Body of pancreas (tissue), 4 donors: Measurements from ENCODE around the gene PRR5L. TPM values are rescaled to one million over a fixed set of nuclear protein-coding genes. Genes with fewer than 3 reads are reported as not detected.

Source experiments
- ATAC-seq: fragments of 150-250 bp; one replicate; pipeline ENCODE4 v1.9.1; 2016
- DNase-seq, 4 donors: peaks; one replicate each; pipeline ENCODE4 v3.0.0-alpha.2; 2019
- H3K27ac ChIP-seq, 4 donors: fragments of 200-600 bp; sonication (generic); 1 replicate in 3 of 4; 2 replicates in 1 of 4; pipeline versions ENCODE4 v1.5.1 to v1.6.1; 2016 to 2019; ENCODE audit warnings: mild to moderate bottlenecking in 1 of 4, mixed read lengths in 1 of 4, moderate library complexity in 1 of 4
- H3K27me3 ChIP-seq, 2 donors: fragments of 200-600 bp; sonication (generic); one replicate each; pipeline ENCODE4 v1.6.0; 2016; ENCODE audit warnings: mild to moderate bottlenecking in 1 of 2
- H3K36me3 ChIP-seq, 2 donors: fragments of 200-600 bp; sonication (generic); replicated peaks in 1 of 2; 2 replicates each; pipeline ENCODE4 v1.5.1; 2016; ENCODE audit warnings: low read depth in 2 of 2; ENCODE audit not compliant: insufficient read depth in 1 of 2
- H3K4me1 ChIP-seq: fragments of 200-600 bp; sonication (generic); one replicate; pipeline ENCODE4 v1.6.0; 2016
- H3K4me3 ChIP-seq, 2 donors: fragments of 200-600 bp; sonication (generic); 1 replicate in 1 of 2; 2 replicates in 1 of 2; pipeline ENCODE4 v1.5.1; 2016 to 2019
- H3K9me3 ChIP-seq, 3 donors: fragments of 200-600 bp; sonication (generic); 1 replicate in 2 of 3; 2 replicates in 1 of 3; pipeline ENCODE4 v1.5.1; 2016
- POLR2A ChIP-seq, 3 donors: fragments of 450-650 bp; IDR thresholded peaks; one replicate each; pipeline ENCODE4 v1.6.1; 2016; ENCODE audit warnings: antibody characterized with exemption in 3 of 3, mild to moderate bottlenecking in 2 of 3
- WGBS, 2 donors: methylation state at CpG; one replicate each; pipeline ENCODE4 v1.1.5; 2017; 5-methylcytosine and 5-hydroxymethylcytosine counted together
- intact Hi-C: fragments of 100-400 bp; cut with DNase I; formaldehyde crosslinking; loops from one replicate; pipeline ENCODE4 v1.15.1; 2023
- total RNA-seq, 2 donors: library from RNA; depleted of rRNA; stranded (reverse); fragments of >200 nt; gene quantifications; one replicate each; pipeline ENCODE4 v1.1.0, GENCODE V29; 2016
- TF ChIP-seq, protein P1 (sequence below), 7 experiments: fragments of 450-650 bp in 4 of 7; fragments of 200-600 bp in 3 of 7; sonication (generic) in 3 of 7; IDR thresholded peaks; one replicate each; pipeline ENCODE4 v1.5.1; 2016 to 2019; ENCODE audit warnings: antibody characterized with exemption in 7 of 7

Gene PRR5L
- total RNA-seq, 2 donors from 2014 or later, result 2.6 to 3.0 TPM

DNA sequence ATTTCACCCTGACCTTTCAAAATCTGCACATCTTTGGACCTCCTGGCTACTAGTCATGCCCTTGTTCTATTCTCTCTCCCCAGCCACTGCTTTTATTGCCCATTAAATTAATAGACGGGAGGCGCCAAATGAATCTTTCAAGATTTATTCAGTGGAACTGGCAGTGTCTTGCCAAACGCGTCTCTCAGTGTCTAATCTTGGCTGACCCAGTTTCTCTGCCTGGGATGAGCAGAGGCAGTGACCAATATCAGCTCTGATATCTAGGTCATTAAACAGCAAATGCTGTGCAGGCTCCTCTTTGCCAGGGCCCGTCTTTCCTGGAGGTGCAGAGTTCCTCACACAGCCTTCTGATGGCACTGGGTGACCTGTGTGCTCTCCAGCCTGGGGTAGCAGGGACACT lies 140.0 kb downstream of the PRR5L start:
- no peak for ATAC-seq
- TF ChIP-seq POLR2A (IDR thresholded peaks at IDR 0.05), result no peak
- TF ChIP-seq, protein P1, sequence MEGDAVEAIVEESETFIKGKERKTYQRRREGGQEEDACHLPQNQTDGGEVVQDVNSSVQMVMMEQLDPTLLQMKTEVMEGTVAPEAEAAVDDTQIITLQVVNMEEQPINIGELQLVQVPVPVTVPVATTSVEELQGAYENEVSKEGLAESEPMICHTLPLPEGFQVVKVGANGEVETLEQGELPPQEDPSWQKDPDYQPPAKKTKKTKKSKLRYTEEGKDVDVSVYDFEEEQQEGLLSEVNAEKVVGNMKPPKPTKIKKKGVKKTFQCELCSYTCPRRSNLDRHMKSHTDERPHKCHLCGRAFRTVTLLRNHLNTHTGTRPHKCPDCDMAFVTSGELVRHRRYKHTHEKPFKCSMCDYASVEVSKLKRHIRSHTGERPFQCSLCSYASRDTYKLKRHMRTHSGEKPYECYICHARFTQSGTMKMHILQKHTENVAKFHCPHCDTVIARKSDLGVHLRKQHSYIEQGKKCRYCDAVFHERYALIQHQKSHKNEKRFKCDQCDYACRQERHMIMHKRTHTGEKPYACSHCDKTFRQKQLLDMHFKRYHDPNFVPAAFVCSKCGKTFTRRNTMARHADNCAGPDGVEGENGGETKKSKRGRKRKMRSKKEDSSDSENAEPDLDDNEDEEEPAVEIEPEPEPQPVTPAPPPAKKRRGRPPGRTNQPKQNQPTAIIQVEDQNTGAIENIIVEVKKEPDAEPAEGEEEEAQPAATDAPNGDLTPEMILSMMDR (IDR thresholded peaks at IDR 0.05), result no peak
- Histone ChIP-seq H3K4me3 (no peak overlapping the region), H3K36me3 (no peaks in the 10 kb centered on the region), H3K4me1 (peaks cover 4% of the 10 kb centered on the region), H3K27ac (no peak overlapping the region), H3K27me3 (no peaks in the 10 kb centered on the region), H3K9me3 (no peaks in the 10 kb centered on the region)
- 71 to 78% methylated on average over 4 to 5 of the region's 5 CpGs for WGBS, 2 donors
- intact Hi-C loops, result no loop called here
- no peak for DNase-seq

DNA sequence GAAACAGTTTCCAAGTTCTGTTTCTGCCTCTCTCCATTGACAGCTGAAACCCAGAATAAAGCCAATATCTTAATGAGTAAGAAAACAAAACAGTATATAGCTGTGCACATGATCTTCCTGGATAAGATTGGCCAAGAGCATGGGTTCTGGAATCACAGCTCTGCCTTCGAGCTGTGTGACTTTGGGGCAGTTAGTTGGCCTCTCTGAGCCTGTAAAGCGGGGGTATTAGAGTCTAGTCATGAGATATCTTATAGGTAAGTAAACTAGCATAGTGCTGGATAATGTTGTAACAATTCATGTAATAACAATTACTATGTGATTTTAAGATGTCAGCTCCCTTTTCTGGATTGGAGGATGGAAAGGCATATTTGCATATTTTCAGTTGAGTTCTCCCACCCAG lies 140.5 kb downstream of the PRR5L start:
- TF ChIP-seq, protein P1 (IDR thresholded peaks at IDR 0.05), result no peak
- TF ChIP-seq POLR2A (IDR thresholded peaks at IDR 0.05), result no peak
- intact Hi-C loops, result no loop called here
- Histone ChIP-seq H3K27me3 (no peaks in the 10 kb centered on the region), H3K4me3 (no peak overlapping the region), H3K4me1 (peaks cover 4% of the 10 kb centered on the region), H3K9me3 (no peaks in the 10 kb centered on the region), H3K36me3 (no peaks in the 10 kb centered on the region), H3K27ac (no peak overlapping the region)
- WGBS, 2 donors, result 83 to 96% methylated on average over 2 of the region's 2 CpGs
- DNase-seq (no peak), ATAC-seq (no peak)

DNA sequence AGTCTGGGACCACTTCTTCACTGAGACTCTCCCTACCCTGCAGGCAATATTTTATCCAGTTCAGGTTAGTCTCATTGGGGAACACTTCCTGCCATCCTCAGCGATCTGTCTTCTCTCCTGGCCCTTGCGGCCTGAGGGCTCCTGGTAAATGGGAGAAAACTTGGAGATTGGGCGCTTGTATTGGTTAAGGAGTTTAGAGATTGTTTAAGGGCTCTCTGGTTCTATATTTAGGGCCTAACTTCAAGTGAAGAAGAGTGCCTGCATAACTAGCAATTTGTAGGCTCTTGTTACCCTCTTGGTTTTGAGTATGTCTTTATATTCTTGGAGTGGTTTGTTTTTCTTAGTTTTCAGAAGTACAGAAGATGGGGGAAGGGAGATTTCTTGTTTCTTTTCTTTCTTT lies 141.3 kb downstream of the PRR5L start:
- 92 to 97% methylated on average over 3 of the region's 3 CpGs for WGBS, 2 donors
- H3K27me3 ChIP-seq, result no peaks in the 10 kb centered on the region
- no peaks in the 10 kb centered on the region for H3K9me3 ChIP-seq
- ATAC-seq, result no peak
- peaks cover 4% of the 10 kb centered on the region for H3K4me1 ChIP-seq
- H3K27ac ChIP-seq, result no peak overlapping the region
- no peak for DNase-seq
- no peaks in the 10 kb centered on the region for H3K36me3 ChIP-seq
- TF ChIP-seq POLR2A (IDR thresholded peaks at IDR 0.05), result no peak
- TF ChIP-seq, protein P1 (IDR thresholded peaks at IDR 0.05), result no peak
- no peak overlapping the region for H3K4me3 ChIP-seq
- intact Hi-C loops, result no loop called here

DNA sequence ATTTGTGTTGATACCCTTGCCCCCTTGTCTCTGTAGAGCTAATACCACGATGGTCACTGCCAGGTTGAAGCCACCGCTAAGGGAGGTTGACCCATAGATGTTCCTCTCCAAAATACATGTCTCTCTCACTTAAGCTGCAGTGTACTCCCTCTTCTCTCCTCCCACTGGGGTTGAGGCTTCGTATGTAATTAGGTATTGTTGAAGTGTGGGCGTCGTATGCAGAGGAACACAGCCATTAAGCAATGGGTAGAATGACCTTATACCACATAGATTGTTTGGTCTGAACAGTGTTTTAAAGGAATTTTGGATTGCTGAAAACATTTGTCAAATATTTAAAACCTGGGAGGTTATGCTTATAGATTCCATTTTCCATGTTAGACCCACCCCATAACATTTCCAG lies 142.0 kb downstream of the PRR5L start:
- no peaks in the 10 kb centered on the region for H3K27me3 ChIP-seq
- ATAC-seq (no peak), DNase-seq (no peak)
- peaks cover 4% of the 10 kb centered on the region for H3K4me1 ChIP-seq
- WGBS, 2 donors, result 85 to 90% methylated on average over 5 of the region's 5 CpGs
- intact Hi-C loops, result no loop called here
- no peak overlapping the region for H3K4me3 ChIP-seq
- no peaks in the 10 kb centered on the region for H3K36me3 ChIP-seq
- TF ChIP-seq, protein P1 (IDR thresholded peaks at IDR 0.05), result no peak
- no peak for TF ChIP-seq POLR2A (IDR thresholded peaks at IDR 0.05)
- no peak overlapping the region for H3K27ac ChIP-seq
- no peaks in the 10 kb centered on the region for H3K9me3 ChIP-seq

DNA sequence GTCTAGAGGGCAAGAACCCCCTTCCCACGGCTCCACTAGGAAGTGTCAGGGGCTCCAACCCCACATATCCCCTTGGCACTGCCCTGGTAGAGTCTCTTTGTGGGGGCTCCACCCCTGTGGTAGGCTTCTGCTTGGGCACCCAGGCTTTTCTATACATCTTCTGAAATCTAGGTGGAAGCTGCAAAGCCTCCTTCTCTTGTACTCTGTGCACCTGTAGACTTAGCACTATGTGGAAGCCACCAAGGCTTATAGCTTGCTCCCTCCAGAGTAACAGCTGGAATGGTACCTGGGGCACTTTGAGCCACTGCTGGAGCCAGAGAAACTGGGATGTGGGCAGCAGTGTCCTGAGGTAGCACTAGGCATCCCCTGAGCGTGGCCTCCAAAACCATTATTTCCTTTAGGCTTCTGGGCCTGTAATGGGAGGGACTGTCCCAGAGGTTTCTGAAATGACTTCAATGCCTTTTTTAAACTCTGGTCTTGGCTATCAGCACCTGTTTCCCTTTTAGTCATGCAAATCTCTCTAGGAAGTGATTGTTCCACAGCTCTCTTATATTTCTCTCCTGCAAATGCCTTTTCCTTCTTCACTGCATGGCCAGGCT lies 145.6 kb downstream of the PRR5L start:
- H3K4me3 ChIP-seq, result no peak overlapping the region
- ATAC-seq (no peak), DNase-seq (no peak)
- WGBS, 2 donors, result 74 to 100% methylated on average over 1 to 2 of the region's 2 CpGs
- H3K27ac ChIP-seq, result no peak overlapping the region
- no peak for TF ChIP-seq POLR2A (IDR thresholded peaks at IDR 0.05)
- TF ChIP-seq, protein P1 (IDR thresholded peaks at IDR 0.05), result no peak
- H3K4me1 ChIP-seq, result peaks cover 9% of the 10 kb centered on the region
- H3K27me3 ChIP-seq, result no peaks in the 10 kb centered on the region
- no peaks in the 10 kb centered on the region for H3K36me3 ChIP-seq
- H3K9me3 ChIP-seq, result no peaks in the 10 kb centered on the region
- intact Hi-C loops, result no loop called here
